Sigmoid colon (tissue), 3 donors: Measurements from ENCODE around the gene ADARB2.

Experiments used
- CTCF ChIP-seq, 4 experiments: fragments of 450-650 bp in 3 of 4; fragments of 200-600 bp in 1 of 4; IDR thresholded peaks; one replicate each; pipeline ENCODE4 v1.5.1; 2016 to 2019; ENCODE audit warnings: antibody characterized with exemption in 4 of 4, mild to moderate bottlenecking in 3 of 4, moderate library complexity in 2 of 4
- POLR2A ChIP-seq, 2 donors: fragments of 450-650 bp; IDR thresholded peaks; one replicate each; pipeline ENCODE4 v1.6.1; 2016; ENCODE audit warnings: antibody characterized with exemption in 2 of 2, mild to moderate bottlenecking in 2 of 2, moderate library complexity in 2 of 2

GRCh38 chr10:1406967-1407945 is 330.1 kb downstream of the ADARB2 start:
- TF ChIP-seq CTCF (IDR thresholded peaks at IDR 0.05) (no peak), POLR2A (IDR thresholded peaks at IDR 0.05) (no peak)
